ENCODE results near the gene SNRPB. TPM values are rescaled to one million over a fixed set of nuclear protein-coding genes. Genes with fewer than 3 reads are reported as not detected.

Gene SNRPB
- total and polyA plus RNA-seq, 10 of the 15 experiments (the other 5 are each of a cell fraction or from before 2014, with no cell fraction given) = 15.0 to 593 (median 366) TPM

DNA sequence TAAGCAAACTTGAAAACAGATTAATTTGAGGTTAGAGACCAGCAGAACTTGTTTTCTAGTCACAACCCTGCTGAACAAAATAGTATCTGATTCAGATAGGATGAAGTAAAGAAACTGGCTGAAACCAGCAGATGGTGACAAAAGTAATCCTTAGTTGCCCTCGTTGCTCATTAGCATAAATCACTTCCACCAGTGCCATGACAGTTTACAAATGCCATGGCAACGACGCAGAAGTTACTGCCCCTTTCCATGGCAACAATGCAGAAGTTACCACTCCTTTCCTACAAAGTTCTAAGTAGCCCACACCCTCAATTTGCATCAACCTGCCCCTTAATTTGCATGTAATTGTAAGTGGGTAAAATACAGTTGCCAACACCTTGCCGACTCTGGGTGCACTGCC is 23.7 kb downstream of the SNRPB start:
- Histone ChIP-seq H3K4me2 (ENCODE audit: control insufficient read depth, insufficient read depth) (no peak overlapping the region), H3K9ac (ENCODE audit: control insufficient read depth, insufficient read depth, low read length) (no peak overlapping the region), H3K27ac (ENCODE audit: control insufficient read depth, insufficient read depth) (no peak overlapping the region), H3K36me3 (ENCODE audit: control insufficient read depth in 2 of 2, insufficient read depth in 2 of 2, low read length in 1 of 2) (no peaks in the 10 kb centered on the region), H2AFZ (ENCODE audit: control insufficient read depth, low read depth, low read length) (no peak overlapping the region), H3K79me2 (ENCODE audit: control insufficient read depth, insufficient read depth, low read length) (no peaks in the 10 kb centered on the region), H3K4me3 (no peak overlapping the region), H3K27me3 (replicated peaks in 1 of 2; ENCODE audit: control insufficient read depth in 2 of 2, insufficient read depth in 2 of 2, low read length in 1 of 2) (no peaks in the 10 kb centered on the region), H4K20me1 (ENCODE audit: control insufficient read depth, insufficient read depth) (no peaks in the 10 kb centered on the region), H3K4me1 (ENCODE audit: control insufficient read depth, insufficient read depth, low read length) (no peaks in the 10 kb centered on the region), H3K9me3 (replicated peaks; ENCODE audit: control insufficient read depth, insufficient read depth, low read length) (no peaks in the 10 kb centered on the region; the same call in 2 of the 3 replicates)
- POLR2A ChIA-PET = no interaction called here
- TF ChIP-seq, protein P1, sequence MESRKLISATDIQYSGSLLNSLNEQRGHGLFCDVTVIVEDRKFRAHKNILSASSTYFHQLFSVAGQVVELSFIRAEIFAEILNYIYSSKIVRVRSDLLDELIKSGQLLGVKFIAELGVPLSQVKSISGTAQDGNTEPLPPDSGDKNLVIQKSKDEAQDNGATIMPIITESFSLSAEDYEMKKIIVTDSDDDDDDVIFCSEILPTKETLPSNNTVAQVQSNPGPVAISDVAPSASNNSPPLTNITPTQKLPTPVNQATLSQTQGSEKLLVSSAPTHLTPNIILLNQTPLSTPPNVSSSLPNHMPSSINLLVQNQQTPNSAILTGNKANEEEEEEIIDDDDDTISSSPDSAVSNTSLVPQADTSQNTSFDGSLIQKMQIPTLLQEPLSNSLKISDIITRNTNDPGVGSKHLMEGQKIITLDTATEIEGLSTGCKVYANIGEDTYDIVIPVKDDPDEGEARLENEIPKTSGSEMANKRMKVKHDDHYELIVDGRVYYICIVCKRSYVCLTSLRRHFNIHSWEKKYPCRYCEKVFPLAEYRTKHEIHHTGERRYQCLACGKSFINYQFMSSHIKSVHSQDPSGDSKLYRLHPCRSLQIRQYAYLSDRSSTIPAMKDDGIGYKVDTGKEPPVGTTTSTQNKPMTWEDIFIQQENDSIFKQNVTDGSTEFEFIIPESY (IDR thresholded peaks at IDR 0.05) = no peak
- TF ChIP-seq BCL11A (IDR thresholded peaks at IDR 0.05; ENCODE audit: low read depth, low read length) (no peak), JUND (IDR thresholded peaks at IDR 0.05; ENCODE audit: low read depth, low read length) (no peak), NR2C2 (IDR thresholded peaks at IDR 0.05; ENCODE audit: borderline replicate concordance, control insufficient read depth, insufficient read length, low read depth) (no peak), KDM1A (IDR thresholded peaks at IDR 0.05; ENCODE audit: borderline replicate concordance) (no peak)
- TF ChIP-seq, protein P2, sequence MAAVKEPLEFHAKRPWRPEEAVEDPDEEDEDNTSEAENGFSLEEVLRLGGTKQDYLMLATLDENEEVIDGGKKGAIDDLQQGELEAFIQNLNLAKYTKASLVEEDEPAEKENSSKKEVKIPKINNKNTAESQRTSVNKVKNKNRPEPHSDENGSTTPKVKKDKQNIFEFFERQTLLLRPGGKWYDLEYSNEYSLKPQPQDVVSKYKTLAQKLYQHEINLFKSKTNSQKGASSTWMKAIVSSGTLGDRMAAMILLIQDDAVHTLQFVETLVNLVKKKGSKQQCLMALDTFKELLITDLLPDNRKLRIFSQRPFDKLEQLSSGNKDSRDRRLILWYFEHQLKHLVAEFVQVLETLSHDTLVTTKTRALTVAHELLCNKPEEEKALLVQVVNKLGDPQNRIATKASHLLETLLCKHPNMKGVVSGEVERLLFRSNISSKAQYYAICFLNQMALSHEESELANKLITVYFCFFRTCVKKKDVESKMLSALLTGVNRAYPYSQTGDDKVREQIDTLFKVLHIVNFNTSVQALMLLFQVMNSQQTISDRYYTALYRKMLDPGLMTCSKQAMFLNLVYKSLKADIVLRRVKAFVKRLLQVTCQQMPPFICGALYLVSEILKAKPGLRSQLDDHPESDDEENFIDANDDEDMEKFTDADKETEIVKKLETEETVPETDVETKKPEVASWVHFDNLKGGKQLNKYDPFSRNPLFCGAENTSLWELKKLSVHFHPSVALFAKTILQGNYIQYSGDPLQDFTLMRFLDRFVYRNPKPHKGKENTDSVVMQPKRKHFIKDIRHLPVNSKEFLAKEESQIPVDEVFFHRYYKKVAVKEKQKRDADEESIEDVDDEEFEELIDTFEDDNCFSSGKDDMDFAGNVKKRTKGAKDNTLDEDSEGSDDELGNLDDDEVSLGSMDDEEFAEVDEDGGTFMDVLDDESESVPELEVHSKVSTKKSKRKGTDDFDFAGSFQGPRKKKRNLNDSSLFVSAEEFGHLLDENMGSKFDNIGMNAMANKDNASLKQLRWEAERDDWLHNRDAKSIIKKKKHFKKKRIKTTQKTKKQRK (IDR thresholded peaks at IDR 0.05; ENCODE audit: low read depth, low read length) = no peak
- intact Hi-C loops (cut with micrococcal nuclease; ENCODE audit: unreplicated experiment) = no loop called here
- CTCF ChIA-PET = interaction anchor here (1.0 to 2.1 kb wide), 4 partner anchors 12 to 239 kb away, joined by 3 to 12 read pairs (median 6); no protein-coding TSS in a partner anchor
- no peak for FAIRE-seq
- SMC1A ChIA-PET (ENCODE audit: uncharacterized antibody, unreplicated experiment) = interaction anchor here (1.7 kb wide), 1 partner anchor 24 kb away, joined by 4 read pairs; no protein-coding TSS in a partner anchor
- RAD21 ChIA-PET (ENCODE audit: unreplicated experiment) = no interaction called here
- DNase-seq (ENCODE audit: low read depth, low spot score) = no peak
- no TSS peak for BruUV-seq (replicated peaks)
- ATAC-seq = no peak
- in situ Hi-C loops (cut with MboI) = no loop called here
- WGBS (ENCODE audit: insufficient coverage, insufficient replicate concordance, low lambda C conversion rate, missing lambda C conversion rate) = 51% methylated on average over 4 of the region's 4 CpGs
